HG02870 (cell line): ENCODE results near the gene GYS1.
A peak's percentile ranks its signal among the peaks of the same experiment; 100 is the strongest.
"Not testable (repeated sequence)": the region's sequence is repeated elsewhere in the genome, so short reads cannot be mapped to it uniquely, and the experiment has no call there.

Experiments used
- ATAC-seq: cut with Tn5 transposase; IDR thresholded peaks from one replicate; pipeline ENCODE4 v1.9.1; 2021; ENCODE audit warnings: mild to moderate bottlenecking, moderate library complexity; ENCODE audit not compliant: unreplicated experiment

GYS1 gene

GRCh38 chr19:48993175-48994034 lies at the start of gene GYS1, which contains the start of gene RUVBL2:
GYS1 (minus strand) TSS chr19:48993309; CDS start chr19:48993112, 197 bp downstream.
RUVBL2 (plus strand) TSS chr19:48993887; CDS start chr19:48993912, 25 bp downstream.
- ATAC-seq: peak; percentile 80

- not testable (repeated sequence) for ATAC-seq
Observed at GRCh38 chr19:49042666-49043065, 49.6 kb upstream of the GYS1 start.

- no peak for ATAC-seq
Observed at GRCh38 chr19:49042177-49042576, 49.1 kb upstream of the GYS1 start.

GRCh38 chr19:49039736-49040135 lies 46.6 kb upstream of the GYS1 start:
- ATAC-seq: not testable (repeated sequence)

- not testable (repeated sequence) for ATAC-seq
Observed at GRCh38 chr19:49038557-49039276, 45.6 kb upstream of the GYS1 start.

- ATAC-seq: not testable (repeated sequence)
Observed at GRCh38 chr19:49038111-49038510, 45.0 kb upstream of the GYS1 start.

GRCh38 chr19:49036815-49037214 lies 43.7 kb upstream of the GYS1 start, which contains the start of gene CGB1:
CGB1 (minus strand) TSS chr19:49036895; CDS start chr19:49036711, 184 bp downstream.
- not testable (repeated sequence) for ATAC-seq

GRCh38 chr19:49031642-49032301 lies 38.7 kb upstream of the GYS1 start, which contains the start of gene CGB2:
CGB2 (plus strand) TSS chr19:49031890; CDS start chr19:49032096, 206 bp downstream.
- ATAC-seq: not testable (repeated sequence)

- ATAC-seq: not testable (repeated sequence)
Observed at GRCh38 chr19:49030323-49030722, 37.2 kb upstream of the GYS1 start.

GRCh38 chr19:49029749-49030148 lies 36.6 kb upstream of the GYS1 start:
- not testable (repeated sequence) for ATAC-seq

- ATAC-seq: not testable (repeated sequence)
Observed at GRCh38 chr19:49028686-49029085, 35.6 kb upstream of the GYS1 start.

- ATAC-seq: not testable (repeated sequence)
Observed at GRCh38 chr19:49025599-49025998, 32.5 kb upstream of the GYS1 start.

GRCh38 chr19:49025088-49025487 lies 32.0 kb upstream of the GYS1 start:
- ATAC-seq: not testable (repeated sequence)

- ATAC-seq: not testable (repeated sequence)
Observed at GRCh38 chr19:49024233-49024632, 31.1 kb upstream of the GYS1 start, which contains the start of gene CGB3. CGB3 (minus strand) TSS chr19:49024333; CDS start chr19:49023971, 362 bp downstream.

GRCh38 chr19:49022116-49022515 lies 29.0 kb upstream of the GYS1 start:
- ATAC-seq: no peak

GRCh38 chr19:49020931-49021895 lies 28.1 kb upstream of the GYS1 start:
- no peak for ATAC-seq

- no peak for ATAC-seq
Observed at GRCh38 chr19:49020342-49020741, 27.2 kb upstream of the GYS1 start.

- ATAC-seq: no peak
Observed at GRCh38 chr19:49019242-49019932, 26.3 kb upstream of the GYS1 start.
